Gastroesophageal sphincter (tissue), 3 donors: Measurements from ENCODE around the gene SLC35B4.

Experiments
- CTCF ChIP-seq, 4 experiments: fragments of 200-600 bp in 2 of 4; fragments of 450-650 bp in 2 of 4; sonication (generic) in 1 of 4; IDR thresholded peaks; one replicate each; pipeline ENCODE4 v1.5.1; 2017 to 2019; ENCODE audit warnings: antibody characterized with exemption in 4 of 4, mild to moderate bottlenecking in 2 of 4, moderate library complexity in 2 of 4
- EP300 ChIP-seq: sonication (generic); formaldehyde crosslinking; IDR thresholded peaks from one replicate; pipeline ENCODE4 v1.6.1; 2017; ENCODE audit warnings: antibody characterized with exemption, mild to moderate bottlenecking
- POLR2A ChIP-seq, 2 donors: fragments of 450-650 bp; IDR thresholded peaks; one replicate each; pipeline ENCODE4 v1.6.1; 2017; ENCODE audit warnings: antibody characterized with exemption in 2 of 2, mild to moderate bottlenecking in 2 of 2, moderate library complexity in 1 of 2
- POLR2AphosphoS5 ChIP-seq: sonication (generic); formaldehyde crosslinking; IDR thresholded peaks from one replicate; pipeline ENCODE4 v1.6.1; 2017; ENCODE audit warnings: antibody characterized with exemption

DNA sequence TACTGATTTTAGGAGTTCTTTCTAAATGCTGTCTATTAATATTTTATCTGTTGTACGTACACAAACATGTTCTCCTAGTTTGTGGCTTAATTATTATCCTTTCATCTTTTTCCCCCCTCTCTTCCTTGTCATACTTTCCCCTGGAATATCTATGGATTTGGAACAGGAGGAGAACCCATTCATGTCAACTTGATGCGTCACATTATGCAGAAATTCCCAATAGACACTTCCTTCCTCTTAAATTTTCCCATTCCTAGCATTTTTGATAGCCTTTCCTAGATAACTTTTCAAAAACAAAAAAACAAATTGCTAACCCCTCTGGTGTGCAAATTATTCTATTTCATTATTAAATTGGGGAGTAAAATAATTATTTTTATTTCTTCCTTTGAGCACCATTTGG lies 36.2 kb downstream of the SLC35B4 start:
- TF ChIP-seq EP300 (no peak), CTCF (IDR thresholded peaks at IDR 0.05) (no peak), POLR2A (IDR thresholded peaks at IDR 0.05) (no peak), POLR2AphosphoS5 (no peak)
